ENCODE measurements around the gene SNPH. TPM values are rescaled to one million over a fixed set of nuclear protein-coding genes. Genes with fewer than 3 reads are reported as not detected.

The SNPH gene
- total RNA-seq, 1 experiment from 2014 or later, result 2.0 TPM

DNA sequence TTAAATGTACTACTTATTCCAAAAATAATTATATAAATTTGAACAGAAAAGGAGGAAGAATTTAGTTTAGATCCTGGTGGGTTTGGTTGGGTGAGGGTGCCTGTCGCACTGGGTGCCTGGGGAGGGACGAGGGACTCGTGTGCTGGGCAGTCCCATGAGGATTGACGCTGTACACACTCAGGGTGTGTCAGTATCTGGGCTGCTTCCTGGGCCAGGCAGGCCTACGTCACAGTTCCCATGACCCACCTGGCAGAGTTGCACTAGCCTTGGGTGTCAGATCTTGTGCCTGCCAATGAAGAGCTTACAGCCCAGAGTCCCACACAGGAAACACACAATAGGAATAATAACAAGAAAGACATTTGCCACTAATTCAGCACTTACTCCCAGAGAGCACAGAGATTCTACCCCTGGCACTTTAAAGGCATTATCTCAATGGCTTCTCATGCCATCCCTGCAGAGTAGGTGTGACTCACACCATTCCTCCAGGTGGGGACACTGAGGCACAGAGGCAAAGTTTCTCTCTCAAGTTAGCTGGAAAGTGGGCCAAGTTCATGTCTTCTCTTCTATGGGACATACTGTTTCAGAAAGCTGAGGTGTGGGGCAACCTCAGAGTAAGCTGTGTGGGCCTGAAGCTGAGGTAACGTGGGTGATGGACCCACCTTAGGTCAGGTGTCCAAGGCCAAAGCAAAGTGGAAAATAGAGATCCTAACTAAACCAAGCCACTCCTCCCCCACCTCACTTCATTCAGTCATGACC lies 64.2 kb downstream of the SNPH start:
- Mint-ChIP-seq H3K4me3 (ENCODE audit: low read depth, unreplicated experiment) (peak overlapping the region; percentile 58), H3K36me3 (ENCODE audit: insufficient read depth, unreplicated experiment) (peaks cover 29% of the 10 kb centered on the region), H3K4me1 (ENCODE audit: low read depth, unreplicated experiment) (peaks cover 26% of the 10 kb centered on the region), H3K9me3 (ENCODE audit: low read depth, unreplicated experiment) (no peaks in the 10 kb centered on the region), H3K27me3 (ENCODE audit: unreplicated experiment) (no peaks in the 10 kb centered on the region), H3K27ac (ENCODE audit: unreplicated experiment) (no peak overlapping the region)
- CTCF ChIA-PET, result interaction anchor here (1.0 kb wide), 1 partner anchor 137 kb away, joined by 4 read pairs; no protein-coding TSS in a partner anchor
- intact Hi-C loops (cut with micrococcal nuclease; ENCODE audit: unreplicated experiment), result no loop called here
- no TSS peak for BruUV-seq (replicated peaks)
- TF ChIP-seq, protein P1, sequence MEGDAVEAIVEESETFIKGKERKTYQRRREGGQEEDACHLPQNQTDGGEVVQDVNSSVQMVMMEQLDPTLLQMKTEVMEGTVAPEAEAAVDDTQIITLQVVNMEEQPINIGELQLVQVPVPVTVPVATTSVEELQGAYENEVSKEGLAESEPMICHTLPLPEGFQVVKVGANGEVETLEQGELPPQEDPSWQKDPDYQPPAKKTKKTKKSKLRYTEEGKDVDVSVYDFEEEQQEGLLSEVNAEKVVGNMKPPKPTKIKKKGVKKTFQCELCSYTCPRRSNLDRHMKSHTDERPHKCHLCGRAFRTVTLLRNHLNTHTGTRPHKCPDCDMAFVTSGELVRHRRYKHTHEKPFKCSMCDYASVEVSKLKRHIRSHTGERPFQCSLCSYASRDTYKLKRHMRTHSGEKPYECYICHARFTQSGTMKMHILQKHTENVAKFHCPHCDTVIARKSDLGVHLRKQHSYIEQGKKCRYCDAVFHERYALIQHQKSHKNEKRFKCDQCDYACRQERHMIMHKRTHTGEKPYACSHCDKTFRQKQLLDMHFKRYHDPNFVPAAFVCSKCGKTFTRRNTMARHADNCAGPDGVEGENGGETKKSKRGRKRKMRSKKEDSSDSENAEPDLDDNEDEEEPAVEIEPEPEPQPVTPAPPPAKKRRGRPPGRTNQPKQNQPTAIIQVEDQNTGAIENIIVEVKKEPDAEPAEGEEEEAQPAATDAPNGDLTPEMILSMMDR (IDR thresholded peaks at IDR 0.05; ENCODE audit: unreplicated experiment), result no peak
- peak; percentile 63 for DNase-seq

DNA sequence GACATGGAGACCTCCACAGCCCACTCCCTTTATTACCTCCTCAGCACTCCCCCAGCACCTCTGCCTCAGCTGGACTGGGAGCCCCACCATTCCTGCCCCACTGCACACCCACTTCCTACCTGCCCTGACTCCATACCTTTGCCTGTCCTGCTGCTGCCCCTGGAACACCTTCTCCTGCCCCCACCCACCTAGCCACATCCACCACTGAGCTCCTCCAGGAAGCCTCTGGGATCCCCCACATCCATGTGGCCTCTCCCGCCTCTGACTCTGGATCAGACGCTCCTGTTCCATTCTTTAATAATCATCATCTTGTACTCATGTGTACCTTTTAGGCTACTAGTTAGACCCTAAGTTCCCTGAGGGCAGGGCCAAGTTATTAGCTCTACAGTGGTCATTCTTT lies 65.0 kb downstream of the SNPH start:
- intact Hi-C loops (cut with micrococcal nuclease; ENCODE audit: unreplicated experiment), result no loop called here
- no TSS peak for BruUV-seq (replicated peaks)
- TF ChIP-seq, protein P1 (IDR thresholded peaks at IDR 0.05; ENCODE audit: unreplicated experiment), result no peak
- Mint-ChIP-seq H3K27ac (ENCODE audit: unreplicated experiment) (no peak overlapping the region), H3K9me3 (ENCODE audit: low read depth, unreplicated experiment) (no peaks in the 10 kb centered on the region), H3K4me3 (ENCODE audit: low read depth, unreplicated experiment) (no peak overlapping the region), H3K27me3 (ENCODE audit: unreplicated experiment) (no peaks in the 10 kb centered on the region), H3K36me3 (ENCODE audit: insufficient read depth, unreplicated experiment) (peaks cover 29% of the 10 kb centered on the region), H3K4me1 (ENCODE audit: low read depth, unreplicated experiment) (peaks cover 26% of the 10 kb centered on the region)
- DNase-seq, result no peak
- CTCF ChIA-PET, result no interaction called here

DNA sequence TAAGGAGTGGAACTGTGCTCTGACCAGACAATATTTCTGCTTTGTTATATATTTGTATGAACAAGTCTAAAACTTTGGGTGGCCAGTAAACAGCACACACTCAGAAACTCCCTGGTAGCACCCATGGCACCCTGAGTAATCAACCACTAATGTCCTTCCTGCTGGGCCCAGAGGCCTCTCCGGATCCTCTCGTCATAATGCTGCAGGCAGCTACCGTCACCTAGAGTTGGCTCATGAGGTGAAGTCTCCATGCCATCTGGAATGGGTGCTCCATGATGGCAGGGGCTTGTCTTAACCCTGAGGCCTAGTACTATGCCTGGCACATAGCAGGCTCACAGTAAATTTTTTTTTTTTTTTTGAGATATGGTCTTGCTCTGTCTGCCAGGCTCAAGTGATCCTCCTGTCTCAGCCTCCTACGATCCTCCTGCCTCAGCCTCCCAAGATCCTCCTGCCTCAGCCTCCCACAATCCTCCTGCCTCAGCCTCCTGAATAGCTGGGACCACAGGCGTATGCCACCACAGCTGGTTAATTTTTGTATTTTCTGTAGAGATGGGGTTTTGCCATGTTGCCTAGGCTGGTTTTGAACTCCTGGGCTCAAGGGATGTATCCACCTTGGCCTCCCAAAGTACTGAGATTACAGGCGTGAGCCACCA lies 65.8 kb downstream of the SNPH start:
- CTCF ChIA-PET, result interaction anchor here (0.7 kb wide), 1 partner anchor 848 kb away, joined by 6 read pairs; no protein-coding TSS in a partner anchor
- no peak overlapping the region for H3K27ac Mint-ChIP-seq (ENCODE audit: unreplicated experiment)
- H3K36me3 Mint-ChIP-seq (ENCODE audit: insufficient read depth, unreplicated experiment), result peaks cover 29% of the 10 kb centered on the region
- no TSS peak for BruUV-seq (replicated peaks)
- no peaks in the 10 kb centered on the region for H3K27me3 Mint-ChIP-seq (ENCODE audit: unreplicated experiment)
- peaks cover 26% of the 10 kb centered on the region for H3K4me1 Mint-ChIP-seq (ENCODE audit: low read depth, unreplicated experiment)
- H3K4me3 Mint-ChIP-seq (ENCODE audit: low read depth, unreplicated experiment), result no peak overlapping the region
- DNase-seq, result no peak
- no peaks in the 10 kb centered on the region for H3K9me3 Mint-ChIP-seq (ENCODE audit: low read depth, unreplicated experiment)
- TF ChIP-seq, protein P1 (IDR thresholded peaks at IDR 0.05; ENCODE audit: unreplicated experiment), result no peak
- intact Hi-C loops (cut with micrococcal nuclease; ENCODE audit: unreplicated experiment), result no loop called here

DNA sequence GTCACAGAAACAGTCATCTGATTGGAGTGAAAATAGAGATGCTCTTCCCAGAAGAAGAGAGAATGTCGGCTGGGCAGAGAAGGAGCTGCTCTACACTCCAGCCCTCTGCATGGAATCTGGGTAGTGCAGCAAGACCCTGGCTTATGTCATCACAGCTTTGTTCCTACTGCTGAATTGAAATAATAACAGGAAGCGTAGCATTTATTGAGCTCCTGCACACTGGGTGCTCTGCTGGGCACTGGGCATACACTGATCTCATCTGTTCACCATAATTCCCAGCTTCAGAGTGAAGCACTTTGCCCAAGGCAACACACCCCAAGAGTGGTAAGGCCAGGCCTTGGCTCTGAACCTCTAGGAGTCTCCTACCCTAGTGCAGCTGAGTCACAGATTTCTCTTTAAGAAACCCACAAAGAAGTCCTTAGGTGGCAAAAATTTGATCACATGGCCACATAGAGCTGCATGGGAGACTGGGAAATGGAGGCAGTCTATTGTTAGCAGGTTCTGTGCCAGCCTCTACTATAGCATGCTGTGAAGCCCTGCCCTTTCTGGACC lies 66.7 kb downstream of the SNPH start:
- CTCF ChIA-PET, result interaction anchor here (0.7 kb wide), 1 partner anchor 849 kb away, joined by 6 read pairs; no protein-coding TSS in a partner anchor
- Mint-ChIP-seq H3K27me3 (ENCODE audit: unreplicated experiment) (no peaks in the 10 kb centered on the region), H3K9me3 (ENCODE audit: low read depth, unreplicated experiment) (no peaks in the 10 kb centered on the region), H3K36me3 (ENCODE audit: insufficient read depth, unreplicated experiment) (peaks cover 28% of the 10 kb centered on the region), H3K4me3 (ENCODE audit: low read depth, unreplicated experiment) (no peak overlapping the region), H3K4me1 (ENCODE audit: low read depth, unreplicated experiment) (peaks cover 26% of the 10 kb centered on the region), H3K27ac (ENCODE audit: unreplicated experiment) (no peak overlapping the region)
- no TSS peak for BruUV-seq (replicated peaks)
- DNase-seq, result no peak
- intact Hi-C loops (cut with micrococcal nuclease; ENCODE audit: unreplicated experiment), result no loop called here
- TF ChIP-seq, protein P1 (IDR thresholded peaks at IDR 0.05; ENCODE audit: unreplicated experiment), result no peak

Data from Calu3 (cell line).